Measurements from ENCODE around the gene TTI1. TPM values are rescaled to one million over a fixed set of nuclear protein-coding genes. Genes with fewer than 3 reads are reported as not detected.

The TTI1 gene
- total and polyA plus RNA-seq, 2 of the 13 experiments (the other 11 are each of a cell fraction or from before 2014, with no cell fraction given): 22.9 to 39.8 TPM

DNA sequence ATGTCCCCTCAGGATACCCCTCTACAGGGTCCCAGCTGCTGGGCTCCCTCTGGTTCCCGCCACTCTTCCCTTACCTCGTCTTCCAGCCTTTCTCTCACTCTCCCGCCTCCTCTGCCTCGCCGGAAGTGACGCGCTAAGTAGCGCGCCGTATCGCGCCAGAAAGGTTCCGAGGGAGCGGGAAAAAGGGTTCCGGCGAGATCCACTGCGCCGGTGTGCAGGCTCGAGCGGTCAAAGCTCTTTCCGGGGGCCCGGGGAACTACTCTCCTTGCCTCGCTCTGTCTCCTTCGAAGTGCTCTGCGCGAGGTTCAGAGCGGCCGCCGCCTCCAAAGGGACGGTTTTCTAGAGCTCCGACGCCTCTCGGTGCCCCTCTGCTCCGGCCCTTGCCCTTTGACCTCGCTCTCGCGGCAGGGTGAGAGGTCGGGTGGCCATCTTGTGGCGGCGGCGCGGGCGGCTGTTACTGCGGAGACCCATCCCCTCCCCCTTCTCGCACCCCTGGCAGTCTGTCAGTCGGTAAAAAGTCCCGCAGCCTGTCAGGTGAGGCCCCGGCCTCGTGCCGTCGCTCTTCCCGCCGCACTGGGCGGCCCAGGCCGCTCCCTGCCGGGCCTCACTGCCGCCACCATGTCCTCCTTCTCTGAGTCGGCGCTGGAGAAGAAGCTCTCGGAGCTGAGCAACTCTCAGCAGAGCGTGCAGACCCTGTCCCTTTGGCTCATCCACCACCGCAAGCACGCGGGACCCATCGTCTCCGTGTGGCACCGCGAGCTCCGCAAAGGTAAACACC is at the start of gene TTI1, which contains the start of gene RPRD1B (continued):
- TF ChIP-seq, protein P1, sequence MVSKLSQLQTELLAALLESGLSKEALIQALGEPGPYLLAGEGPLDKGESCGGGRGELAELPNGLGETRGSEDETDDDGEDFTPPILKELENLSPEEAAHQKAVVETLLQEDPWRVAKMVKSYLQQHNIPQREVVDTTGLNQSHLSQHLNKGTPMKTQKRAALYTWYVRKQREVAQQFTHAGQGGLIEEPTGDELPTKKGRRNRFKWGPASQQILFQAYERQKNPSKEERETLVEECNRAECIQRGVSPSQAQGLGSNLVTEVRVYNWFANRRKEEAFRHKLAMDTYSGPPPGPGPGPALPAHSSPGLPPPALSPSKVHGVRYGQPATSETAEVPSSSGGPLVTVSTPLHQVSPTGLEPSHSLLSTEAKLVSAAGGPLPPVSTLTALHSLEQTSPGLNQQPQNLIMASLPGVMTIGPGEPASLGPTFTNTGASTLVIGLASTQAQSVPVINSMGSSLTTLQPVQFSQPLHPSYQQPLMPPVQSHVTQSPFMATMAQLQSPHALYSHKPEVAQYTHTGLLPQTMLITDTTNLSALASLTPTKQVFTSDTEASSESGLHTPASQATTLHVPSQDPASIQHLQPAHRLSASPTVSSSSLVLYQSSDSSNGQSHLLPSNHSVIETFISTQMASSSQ (IDR thresholded peaks at IDR 0.05; ENCODE audit: low read depth): peak; percentile 38; the same call in 1 of the 2 replicates
- TF ChIP-seq, protein P1 (CRISPR knock-in tag; IDR thresholded peaks at IDR 0.05; ENCODE audit: borderline replicate concordance): peak; percentile 88
- TF ChIP-seq, protein P2, sequence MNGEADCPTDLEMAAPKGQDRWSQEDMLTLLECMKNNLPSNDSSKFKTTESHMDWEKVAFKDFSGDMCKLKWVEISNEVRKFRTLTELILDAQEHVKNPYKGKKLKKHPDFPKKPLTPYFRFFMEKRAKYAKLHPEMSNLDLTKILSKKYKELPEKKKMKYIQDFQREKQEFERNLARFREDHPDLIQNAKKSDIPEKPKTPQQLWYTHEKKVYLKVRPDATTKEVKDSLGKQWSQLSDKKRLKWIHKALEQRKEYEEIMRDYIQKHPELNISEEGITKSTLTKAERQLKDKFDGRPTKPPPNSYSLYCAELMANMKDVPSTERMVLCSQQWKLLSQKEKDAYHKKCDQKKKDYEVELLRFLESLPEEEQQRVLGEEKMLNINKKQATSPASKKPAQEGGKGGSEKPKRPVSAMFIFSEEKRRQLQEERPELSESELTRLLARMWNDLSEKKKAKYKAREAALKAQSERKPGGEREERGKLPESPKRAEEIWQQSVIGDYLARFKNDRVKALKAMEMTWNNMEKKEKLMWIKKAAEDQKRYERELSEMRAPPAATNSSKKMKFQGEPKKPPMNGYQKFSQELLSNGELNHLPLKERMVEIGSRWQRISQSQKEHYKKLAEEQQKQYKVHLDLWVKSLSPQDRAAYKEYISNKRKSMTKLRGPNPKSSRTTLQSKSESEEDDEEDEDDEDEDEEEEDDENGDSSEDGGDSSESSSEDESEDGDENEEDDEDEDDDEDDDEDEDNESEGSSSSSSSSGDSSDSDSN (CRISPR knock-in tag; IDR thresholded peaks at IDR 0.05): peak; percentile 76; the same call in 1 of the 2 replicates
- TF ChIP-seq RXRA (CRISPR knock-in tag; IDR thresholded peaks at IDR 0.05): peak; percentile 87
- 0 out of 2 replicates have a peak, but pooled peaks have one; percentile 69 for TF ChIP-seq ZNF205 (CRISPR knock-in tag; IDR thresholded peaks at IDR 0.05)
- no peak for TF ChIP-seq CEBPB (IDR thresholded peaks at IDR 0.05; ENCODE audit: borderline replicate concordance, low read depth, low read length)
- peak; percentile 21; the same call in 1 of the 2 replicates for TF ChIP-seq ZNF660 (CRISPR knock-in tag; IDR thresholded peaks at IDR 0.05; ENCODE audit: borderline replicate concordance, low read depth)
- TF ChIP-seq HDAC2 (CRISPR knock-in tag; IDR thresholded peaks at IDR 0.05): peak; percentile 90
- TF ChIP-seq, protein P3, sequence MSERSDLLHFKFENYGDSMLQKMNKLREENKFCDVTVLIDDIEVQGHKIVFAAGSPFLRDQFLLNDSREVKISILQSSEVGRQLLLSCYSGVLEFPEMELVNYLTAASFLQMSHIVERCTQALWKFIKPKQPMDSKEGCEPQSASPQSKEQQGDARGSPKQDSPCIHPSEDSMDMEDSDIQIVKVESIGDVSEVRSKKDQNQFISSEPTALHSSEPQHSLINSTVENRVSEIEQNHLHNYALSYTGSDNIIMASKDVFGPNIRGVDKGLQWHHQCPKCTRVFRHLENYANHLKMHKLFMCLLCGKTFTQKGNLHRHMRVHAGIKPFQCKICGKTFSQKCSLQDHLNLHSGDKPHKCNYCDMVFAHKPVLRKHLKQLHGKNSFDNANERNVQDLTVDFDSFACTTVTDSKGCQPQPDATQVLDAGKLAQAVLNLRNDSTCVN (CRISPR knock-in tag; IDR thresholded peaks at IDR 0.05; ENCODE audit: borderline replicate concordance): peak; percentile 82
- TF ChIP-seq, protein P4, sequence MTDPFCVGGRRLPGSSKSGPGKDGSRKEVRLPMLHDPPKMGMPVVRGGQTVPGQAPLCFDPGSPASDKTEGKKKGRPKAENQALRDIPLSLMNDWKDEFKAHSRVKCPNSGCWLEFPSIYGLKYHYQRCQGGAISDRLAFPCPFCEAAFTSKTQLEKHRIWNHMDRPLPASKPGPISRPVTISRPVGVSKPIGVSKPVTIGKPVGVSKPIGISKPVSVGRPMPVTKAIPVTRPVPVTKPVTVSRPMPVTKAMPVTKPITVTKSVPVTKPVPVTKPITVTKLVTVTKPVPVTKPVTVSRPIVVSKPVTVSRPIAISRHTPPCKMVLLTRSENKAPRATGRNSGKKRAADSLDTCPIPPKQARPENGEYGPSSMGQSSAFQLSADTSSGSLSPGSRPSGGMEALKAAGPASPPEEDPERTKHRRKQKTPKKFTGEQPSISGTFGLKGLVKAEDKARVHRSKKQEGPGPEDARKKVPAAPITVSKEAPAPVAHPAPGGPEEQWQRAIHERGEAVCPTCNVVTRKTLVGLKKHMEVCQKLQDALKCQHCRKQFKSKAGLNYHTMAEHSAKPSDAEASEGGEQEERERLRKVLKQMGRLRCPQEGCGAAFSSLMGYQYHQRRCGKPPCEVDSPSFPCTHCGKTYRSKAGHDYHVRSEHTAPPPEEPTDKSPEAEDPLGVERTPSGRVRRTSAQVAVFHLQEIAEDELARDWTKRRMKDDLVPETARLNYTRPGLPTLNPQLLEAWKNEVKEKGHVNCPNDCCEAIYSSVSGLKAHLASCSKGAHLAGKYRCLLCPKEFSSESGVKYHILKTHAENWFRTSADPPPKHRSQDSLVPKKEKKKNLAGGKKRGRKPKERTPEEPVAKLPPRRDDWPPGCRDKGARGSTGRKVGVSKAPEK (CRISPR knock-in tag; IDR thresholded peaks at IDR 0.05; ENCODE audit: borderline replicate concordance): peak; percentile 52; the same call in 1 of the 2 replicates
- TF ChIP-seq GLI4 (CRISPR knock-in tag; IDR thresholded peaks at IDR 0.05; ENCODE audit: borderline replicate concordance): peak; percentile 92; the same call in 1 of the 2 replicates
- peak; percentile 94 for TF ChIP-seq ARHGAP35 (CRISPR knock-in tag; IDR thresholded peaks at IDR 0.05; ENCODE audit: borderline replicate concordance)
- peak; percentile 80; the same call in 1 of the 2 replicates for TF ChIP-seq ELF4 (CRISPR knock-in tag; IDR thresholded peaks at IDR 0.05; ENCODE audit: borderline replicate concordance)
- 0 out of 2 replicates have a peak, but pooled peaks have one; percentile 3 for TF ChIP-seq ZNF451 (CRISPR knock-in tag; IDR thresholded peaks at IDR 0.05)
- peak; percentile 77; the same call in 1 of the 2 replicates for TF ChIP-seq ZFP90 (CRISPR knock-in tag; IDR thresholded peaks at IDR 0.05; ENCODE audit: borderline replicate concordance)

Measured in HepG2 (cell line).